ENCODE results near the gene IKBKG. TPM values are rescaled to one million over a fixed set of nuclear protein-coding genes. Genes with fewer than 3 reads are reported as not detected.
"Not testable (repeated sequence)": the region's sequence is repeated elsewhere in the genome, so short reads cannot be mapped to it uniquely, and the experiment has no call there.

IKBKG gene
- total RNA-seq, 1 experiment from 2014 or later: 34.3 TPM

GRCh38 chrX:154605566-154605965 is 58.1 kb downstream of the IKBKG start:
- Histone ChIP-seq H4K20me1 (ENCODE audit: low read length) (no peaks in the 10 kb centered on the region), H3K79me2 (ENCODE audit: low read length) (no peaks in the 10 kb centered on the region), H3K36me3 (ENCODE audit: low read depth, low read length) (no peaks in the 10 kb centered on the region), H3K27ac (ENCODE audit: low read length) (no peak overlapping the region), H2AFZ (ENCODE audit: low read length) (no peak overlapping the region), H3K4me3 (ENCODE audit: low read length) (no peak overlapping the region), H3K4me1 (ENCODE audit: insufficient read depth, low read length) (peaks cover 56% of the 10 kb centered on the region), H3K4me2 (ENCODE audit: low read length) (no peak overlapping the region), H3K27me3 (ENCODE audit: low read length) (no peaks in the 10 kb centered on the region), H3K9me3 (ENCODE audit: low read length) (no peaks in the 10 kb centered on the region), H3K9ac (ENCODE audit: low read length) (no peak overlapping the region), H3F3A (ENCODE audit: low read length, unreplicated experiment) (no peaks in the 10 kb centered on the region), H3K9me2 (replicated peaks; ENCODE audit: low read length) (no peaks in the 10 kb centered on the region)
- intact Hi-C loops (cut with micrococcal nuclease): no loop called here
- no peak for DNase-seq
- BruUV-seq (replicated peaks): no TSS peak
- POLR2A ChIA-PET (ENCODE audit: unreplicated experiment): no interaction called here
- CTCF ChIA-PET: no interaction called here
- no peak for ATAC-seq
- TF ChIP-seq CTCF (conservative IDR thresholded peaks at IDR 0.05; ENCODE audit: low read depth, low read length) (no peak), EZH2phosphoT487 (IDR thresholded peaks at IDR 0.05; ENCODE audit: borderline replicate concordance, low read length) (no peak), EZH2 (IDR thresholded peaks at IDR 0.05; ENCODE audit: low read length, unreplicated experiment) (no peak)

GRCh38 chrX:154607370-154607769 is 60.0 kb downstream of the IKBKG start:
- Histone ChIP-seq H3K79me2 (ENCODE audit: low read length) (no peaks in the 10 kb centered on the region), H4K20me1 (ENCODE audit: low read length) (no peaks in the 10 kb centered on the region), H3K4me3 (ENCODE audit: low read length) (no peak overlapping the region), H3K36me3 (ENCODE audit: low read depth, low read length) (no peaks in the 10 kb centered on the region), H3K27ac (ENCODE audit: low read length) (no peak overlapping the region), H3K4me2 (ENCODE audit: low read length) (peak overlapping the region; percentile 50; the same call in 1 of the 2 replicates), H3K9me2 (replicated peaks; ENCODE audit: low read length) (no peaks in the 10 kb centered on the region), H2AFZ (ENCODE audit: low read length) (no peak overlapping the region), H3K9ac (ENCODE audit: low read length) (no peak overlapping the region), H3K4me1 (ENCODE audit: insufficient read depth, low read length) (peaks cover 42% of the 10 kb centered on the region), H3F3A (ENCODE audit: low read length, unreplicated experiment) (no peaks in the 10 kb centered on the region), H3K27me3 (ENCODE audit: low read length) (no peaks in the 10 kb centered on the region), H3K9me3 (ENCODE audit: low read length) (no peaks in the 10 kb centered on the region)
- intact Hi-C loops (cut with micrococcal nuclease): no loop called here
- no peak for TF ChIP-seq CTCF (conservative IDR thresholded peaks at IDR 0.05; ENCODE audit: low read depth, low read length)
- TF ChIP-seq EZH2phosphoT487 (IDR thresholded peaks at IDR 0.05; ENCODE audit: borderline replicate concordance, low read length): no peak
- TF ChIP-seq EZH2 (IDR thresholded peaks at IDR 0.05; ENCODE audit: low read length, unreplicated experiment): no peak
- BruUV-seq (replicated peaks): no TSS peak
- ChIA-PET POLR2A (ENCODE audit: unreplicated experiment) (no interaction called here), CTCF (interaction anchor here (0.8 kb wide), 1 partner anchor 11 kb away, joined by 3 read pairs; no protein-coding TSS in a partner anchor)
- no peak; the same call in 1 of the 2 replicates for ATAC-seq
- DNase-seq: peak; percentile 81

GRCh38 chrX:154607976-154608375 is 60.6 kb downstream of the IKBKG start:
- BruUV-seq (replicated peaks); DNase-seq; H3K9ac ChIP-seq (ENCODE audit: low read length); H3K4me3 ChIP-seq (ENCODE audit: low read length); POLR2A ChIA-PET (ENCODE audit: unreplicated experiment); H3K27ac ChIP-seq (ENCODE audit: low read length); H3K27me3 ChIP-seq (ENCODE audit: low read length); H2AFZ ChIP-seq (ENCODE audit: low read length); H3K9me2 ChIP-seq (replicated peaks; ENCODE audit: low read length); ATAC-seq; H3K36me3 ChIP-seq (ENCODE audit: low read depth, low read length); H3F3A ChIP-seq (ENCODE audit: low read length, unreplicated experiment); H3K4me2 ChIP-seq (ENCODE audit: low read length); H3K9me3 ChIP-seq (ENCODE audit: low read length); intact Hi-C loops (cut with micrococcal nuclease); H4K20me1 ChIP-seq (ENCODE audit: low read length); H3K79me2 ChIP-seq (ENCODE audit: low read length): not testable (repeated sequence)
- CTCF ChIA-PET: interaction anchor here (0.8 kb wide), 1 partner anchor 12 kb away, joined by 3 read pairs; no protein-coding TSS in a partner anchor
- H3K4me1 ChIP-seq (ENCODE audit: insufficient read depth, low read length): peaks cover 37% of the 10 kb centered on the region

GRCh38 chrX:154608823-154609222 is 61.4 kb downstream of the IKBKG start:
- POLR2A ChIA-PET (ENCODE audit: unreplicated experiment); DNase-seq; H3K4me3 ChIP-seq (ENCODE audit: low read length); CTCF ChIA-PET; intact Hi-C loops (cut with micrococcal nuclease); ATAC-seq; H3K36me3 ChIP-seq (ENCODE audit: low read depth, low read length); H3K27ac ChIP-seq (ENCODE audit: low read length); H2AFZ ChIP-seq (ENCODE audit: low read length); H3K79me2 ChIP-seq (ENCODE audit: low read length); H3F3A ChIP-seq (ENCODE audit: low read length, unreplicated experiment); H3K4me2 ChIP-seq (ENCODE audit: low read length); H3K27me3 ChIP-seq (ENCODE audit: low read length); H3K9me2 ChIP-seq (replicated peaks; ENCODE audit: low read length); H3K9me3 ChIP-seq (ENCODE audit: low read length); H3K9ac ChIP-seq (ENCODE audit: low read length); BruUV-seq (replicated peaks); H4K20me1 ChIP-seq (ENCODE audit: low read length): not testable (repeated sequence)
- H3K4me1 ChIP-seq (ENCODE audit: insufficient read depth, low read length): peaks cover 29% of the 10 kb centered on the region

- H3K79me2 ChIP-seq (ENCODE audit: low read length); H3K9me2 ChIP-seq (replicated peaks; ENCODE audit: low read length); intact Hi-C loops (cut with micrococcal nuclease); H3K9ac ChIP-seq (ENCODE audit: low read length); H2AFZ ChIP-seq (ENCODE audit: low read length); H3K36me3 ChIP-seq (ENCODE audit: low read depth, low read length); H3K27me3 ChIP-seq (ENCODE audit: low read length); BruUV-seq (replicated peaks); ATAC-seq; DNase-seq; POLR2A ChIA-PET (ENCODE audit: unreplicated experiment); H4K20me1 ChIP-seq (ENCODE audit: low read length); CTCF ChIA-PET; H3F3A ChIP-seq (ENCODE audit: low read length, unreplicated experiment); H3K4me3 ChIP-seq (ENCODE audit: low read length); H3K27ac ChIP-seq (ENCODE audit: low read length); H3K4me2 ChIP-seq (ENCODE audit: low read length); H3K9me3 ChIP-seq (ENCODE audit: low read length): not testable (repeated sequence)
- peaks cover 17% of the 10 kb centered on the region for H3K4me1 ChIP-seq (ENCODE audit: insufficient read depth, low read length)
Observed at GRCh38 chrX:154611146-154611545, 63.7 kb downstream of the IKBKG start.

All from PC-3 (cell line).